Measurements from ENCODE around the gene RBM25. TPM values are rescaled to one million over a fixed set of nuclear protein-coding genes. Genes with fewer than 3 reads are reported as not detected.

RBM25 gene
- total RNA-seq, 1 experiment from 2014 or later = 107 TPM

GRCh38 chr14:73149753-73150152 is 91.4 kb downstream of the RBM25 start:
- no TSS peak for BruUV-seq (replicated peaks)
- Mint-ChIP-seq H3K9me3 (ENCODE audit: unreplicated experiment) (no peaks in the 10 kb centered on the region), H3K27ac (ENCODE audit: low read depth, unreplicated experiment) (no peak overlapping the region), H3K36me3 (ENCODE audit: insufficient read depth, unreplicated experiment) (peaks cover 50% of the 10 kb centered on the region), H3K27me3 (ENCODE audit: insufficient read depth, unreplicated experiment) (no peaks in the 10 kb centered on the region), H3K4me3 (ENCODE audit: unreplicated experiment) (no peak overlapping the region), H3K4me1 (ENCODE audit: insufficient read depth, unreplicated experiment) (peaks cover 8% of the 10 kb centered on the region)
- intact Hi-C loops (cut with micrococcal nuclease) = no loop called here
- TF ChIP-seq CTCF (IDR thresholded peaks at IDR 0.05; ENCODE audit: unreplicated experiment) = no peak
- DNase-seq (ENCODE audit: unreplicated experiment) = no peak
- POLR2A ChIA-PET = interaction anchor here (0.9 to 1.3 kb wide), 2 partner anchors 12 to 14 kb away, joined by 5 to 6 read pairs; partner anchors contain the start of gene PSEN1
- CTCF ChIA-PET = no interaction called here

DNA sequence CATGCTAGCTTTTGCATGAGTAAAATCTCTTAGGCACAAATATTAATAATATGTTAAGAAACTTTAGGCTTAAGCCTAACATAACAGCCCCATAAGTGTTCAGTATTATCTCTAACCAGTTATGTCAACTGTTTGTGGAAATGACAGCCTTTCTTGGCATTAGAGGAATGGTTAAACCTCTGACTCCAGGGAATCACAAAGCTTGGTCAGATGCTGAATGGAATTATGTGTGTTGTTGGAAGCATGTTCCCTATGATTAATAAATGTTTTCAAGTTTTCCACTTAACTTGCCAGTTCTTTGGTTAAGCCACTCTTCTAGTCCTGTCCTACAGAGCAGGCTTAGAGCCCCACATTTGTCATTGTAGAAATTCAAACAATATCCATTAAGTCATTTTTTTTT is 94.9 kb downstream of the RBM25 start:
- CTCF ChIA-PET = interaction anchor here (1.1 kb wide), 1 partner anchor 20 kb away, joined by 13 read pairs; no protein-coding TSS in a partner anchor
- no TSS peak for BruUV-seq (replicated peaks)
- no peaks in the 10 kb centered on the region for H3K27me3 Mint-ChIP-seq (ENCODE audit: insufficient read depth, unreplicated experiment)
- no peaks in the 10 kb centered on the region for H3K4me1 Mint-ChIP-seq (ENCODE audit: insufficient read depth, unreplicated experiment)
- DNase-seq (ENCODE audit: unreplicated experiment) = no peak
- no peaks in the 10 kb centered on the region for H3K9me3 Mint-ChIP-seq (ENCODE audit: unreplicated experiment)
- intact Hi-C loops (cut with micrococcal nuclease) = no loop called here
- POLR2A ChIA-PET = interaction anchor here (0.6 to 1.1 kb wide), 2 partner anchors 14 to 17 kb away, joined by 4 to 7 read pairs; partner anchors contain the start of gene PSEN1
- H3K27ac Mint-ChIP-seq (ENCODE audit: low read depth, unreplicated experiment) = no peak overlapping the region
- no peak for TF ChIP-seq CTCF (IDR thresholded peaks at IDR 0.05; ENCODE audit: unreplicated experiment)
- peaks cover 67% of the 10 kb centered on the region for H3K36me3 Mint-ChIP-seq (ENCODE audit: insufficient read depth, unreplicated experiment)
- no peak overlapping the region for H3K4me3 Mint-ChIP-seq (ENCODE audit: unreplicated experiment)

DNA sequence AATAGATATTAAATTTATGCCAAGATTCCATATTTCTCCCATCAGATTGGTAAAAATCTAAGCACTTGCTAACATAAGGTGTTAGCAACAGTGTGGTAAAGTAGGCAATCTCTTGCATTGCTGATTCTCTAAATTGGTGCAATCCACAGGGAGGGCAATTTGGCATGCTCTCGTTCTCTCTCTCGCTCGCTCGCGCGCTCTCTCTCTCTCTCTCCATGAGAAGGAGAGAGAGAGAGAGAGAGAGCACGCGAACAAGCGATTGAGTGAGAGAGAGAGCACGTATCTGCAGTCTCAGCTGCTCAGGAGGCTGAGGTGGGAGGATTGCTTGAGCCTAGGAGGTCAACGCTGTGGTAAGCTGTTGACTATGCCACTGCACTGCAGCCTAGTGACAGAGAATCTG is 103.9 kb downstream of the RBM25 start:
- H3K27ac Mint-ChIP-seq (ENCODE audit: low read depth, unreplicated experiment) = no peak overlapping the region
- no peaks in the 10 kb centered on the region for H3K9me3 Mint-ChIP-seq (ENCODE audit: unreplicated experiment)
- ChIA-PET POLR2A (no interaction called here), CTCF (no interaction called here)
- no peak for DNase-seq (ENCODE audit: unreplicated experiment)
- H3K27me3 Mint-ChIP-seq (ENCODE audit: insufficient read depth, unreplicated experiment) = no peaks in the 10 kb centered on the region
- no peaks in the 10 kb centered on the region for H3K4me1 Mint-ChIP-seq (ENCODE audit: insufficient read depth, unreplicated experiment)
- intact Hi-C loops (cut with micrococcal nuclease) = no loop called here
- BruUV-seq (replicated peaks) = no TSS peak
- H3K4me3 Mint-ChIP-seq (ENCODE audit: unreplicated experiment) = no peak overlapping the region
- TF ChIP-seq CTCF (IDR thresholded peaks at IDR 0.05; ENCODE audit: unreplicated experiment) = no peak
- peaks cover 68% of the 10 kb centered on the region for H3K36me3 Mint-ChIP-seq (ENCODE audit: insufficient read depth, unreplicated experiment)

- H3K36me3 Mint-ChIP-seq (ENCODE audit: insufficient read depth, unreplicated experiment) = peaks cover 83% of the 10 kb centered on the region
- no peak overlapping the region for H3K27ac Mint-ChIP-seq (ENCODE audit: low read depth, unreplicated experiment)
- TF ChIP-seq CTCF (IDR thresholded peaks at IDR 0.05; ENCODE audit: unreplicated experiment) = no peak
- H3K27me3 Mint-ChIP-seq (ENCODE audit: insufficient read depth, unreplicated experiment) = no peaks in the 10 kb centered on the region
- ChIA-PET POLR2A (interaction anchor here (2.0 kb wide), 1 partner anchor 10 kb away, joined by 9 read pairs; no protein-coding TSS in a partner anchor), CTCF (no interaction called here)
- H3K9me3 Mint-ChIP-seq (ENCODE audit: unreplicated experiment) = no peaks in the 10 kb centered on the region
- no peaks in the 10 kb centered on the region for H3K4me1 Mint-ChIP-seq (ENCODE audit: insufficient read depth, unreplicated experiment)
- intact Hi-C loops (cut with micrococcal nuclease) = no loop called here
- DNase-seq (ENCODE audit: unreplicated experiment) = no peak
- no TSS peak for BruUV-seq (replicated peaks)
- no peak overlapping the region for H3K4me3 Mint-ChIP-seq (ENCODE audit: unreplicated experiment)
These were observed 108.1 kb downstream of the RBM25 start for GRCh38 chr14:73166399-73166798.

Measured in MCF 10A (cell line).